Endodermal cell (in vitro differentiated cells): Measurements from ENCODE around the gene HRG. TPM values are rescaled to one million over a fixed set of nuclear protein-coding genes. Genes with fewer than 3 reads are reported as not detected.
"Not testable (repeated sequence)": the region's sequence is repeated elsewhere in the genome, so short reads cannot be mapped to it uniquely, and the experiment has no call there.

ENCODE experiments used
- DNase-seq: peaks from one replicate; pipeline ENCODE4 v3.0.0-alpha.2; 2017
- H3K27ac ChIP-seq: 2 replicates; pipeline ENCODE4 v1.5.1; 2013; ENCODE audit warnings: mild to moderate bottlenecking, low read depth, low read length, moderate library complexity
- H3K27me3 ChIP-seq: 2 replicates; pipeline ENCODE4 v1.6.1; 2013; ENCODE audit warnings: mild to moderate bottlenecking, low read length, moderate library complexity; ENCODE audit not compliant: insufficient read depth, control insufficient read depth, poor library complexity, severe bottlenecking
- H3K36me3 ChIP-seq: 2 replicates; pipeline ENCODE4 v1.7.0; 2013; ENCODE audit warnings: mild to moderate bottlenecking, low read length, moderate library complexity; ENCODE audit not compliant: control insufficient read depth, insufficient read depth
- H3K4me1 ChIP-seq: one replicate; pipeline ENCODE4 v1.7.0; 2013; ENCODE audit warnings: low read length; ENCODE audit not compliant: control insufficient read depth, insufficient read depth
- H3K4me3 ChIP-seq: 2 replicates; pipeline ENCODE4 v1.5.1; 2013; ENCODE audit warnings: mild to moderate bottlenecking, low read length, moderate library complexity
- H3K9ac ChIP-seq: 2 replicates; pipeline ENCODE4 v1.6.1; 2013; ENCODE audit warnings: mild to moderate bottlenecking, low read length, moderate library complexity; ENCODE audit not compliant: poor library complexity, severe bottlenecking; ENCODE audit errors: extremely low read depth
- H3K9me3 ChIP-seq: 2 replicates; pipeline ENCODE4 v1.6.1; 2013; ENCODE audit warnings: mild to moderate bottlenecking, low read length, moderate library complexity; ENCODE audit not compliant: control insufficient read depth
- H3K27ac Mint-ChIP-seq: 2 replicates; pipeline ENCODE4 v1.8.0; 2020; ENCODE audit warnings: mixed read lengths
- H3K27me3 Mint-ChIP-seq: 2 replicates; pipeline ENCODE4 v1.8.0; 2021; ENCODE audit warnings: mild to moderate bottlenecking, mixed read lengths; ENCODE audit not compliant: insufficient read depth
- H3K36me3 Mint-ChIP-seq: 2 replicates; pipeline ENCODE4 v1.8.0; 2020; ENCODE audit warnings: low read depth, mixed read lengths
- H3K4me1 Mint-ChIP-seq: 2 replicates; pipeline ENCODE4 v1.8.0; 2020; ENCODE audit warnings: mixed read lengths
- H3K4me3 Mint-ChIP-seq: 2 replicates; pipeline ENCODE4 v1.8.0; 2020; ENCODE audit warnings: mild to moderate bottlenecking, moderate library complexity, mixed read lengths
- H3K9me3 Mint-ChIP-seq: 2 replicates; pipeline ENCODE4 v1.8.0; 2020; ENCODE audit warnings: mild to moderate bottlenecking, mixed read lengths
- CTCF ChIP-seq: fragments of 200-600 bp; sonication (generic); conservative IDR thresholded peaks from 2 replicates; pipeline ENCODE4 v1.5.0; 2021; ENCODE audit warnings: antibody characterized with exemption, mild to moderate bottlenecking
- WGBS, 2 experiments: methylation state at CpG; one replicate each; pipeline versions ENCODE4 v1.1.5 to v1.1.7; 2013; ENCODE audit warnings: missing lambda C conversion rate in 2 of 2, mixed read lengths in 1 of 2; ENCODE audit not compliant: insufficient coverage in 1 of 2, insufficient read length in 1 of 2; 5-methylcytosine and 5-hydroxymethylcytosine counted together
- total RNA-seq, 2 donors: library from RNA; stranded (reverse); fragmentation: NEBNext Ultra II Directional in 1 of 2; extraction: Animal tissue kit (Norgen Biotek cat#: 25700) in 1 of 2; gene quantifications; 2 replicates in 1 of 2; 3 replicates in 1 of 2; pipeline ENCODE4 v1.2.1, GENCODE V29; 2021

The HRG gene
- total RNA-seq, 2 donors from 2014 or later: not detected

GRCh38 chr3:186705882-186706780, 40.3 kb downstream of the HRG start:
- H3K4me3 Mint-ChIP-seq: no peak overlapping the region
- no peak for TF ChIP-seq CTCF
- Histone ChIP-seq H3K9ac (no peak overlapping the region), H3K36me3 (no peaks in the 10 kb centered on the region), H3K27ac (no peak overlapping the region), H3K27me3 (no peaks in the 10 kb centered on the region), H3K9me3 (no peaks in the 10 kb centered on the region), H3K4me3 (no peak overlapping the region), H3K4me1 (no peaks in the 10 kb centered on the region)
- H3K9me3 Mint-ChIP-seq: no peaks in the 10 kb centered on the region
- no peak overlapping the region for H3K27ac Mint-ChIP-seq
- H3K36me3 Mint-ChIP-seq: no peaks in the 10 kb centered on the region
- H3K4me1 Mint-ChIP-seq: no peaks in the 10 kb centered on the region
- 89 to 96% methylated on average over 5 to 6 of the region's 6 CpGs for WGBS, 2 experiments
- H3K27me3 Mint-ChIP-seq: peaks cover 4% of the 10 kb centered on the region
- DNase-seq: no peak

GRCh38 chr3:186708983-186709679, 43.3 kb downstream of the HRG start:
- no peak overlapping the region for H3K4me3 ChIP-seq
- no peak for TF ChIP-seq CTCF
- Mint-ChIP-seq H3K9me3 (no peaks in the 10 kb centered on the region), H3K4me1 (no peaks in the 10 kb centered on the region), H3K4me3 (no peak overlapping the region), H3K36me3 (no peaks in the 10 kb centered on the region), H3K27me3 (peaks cover 3% of the 10 kb centered on the region), H3K27ac (no peak overlapping the region)
- H3K4me1 ChIP-seq: no peaks in the 10 kb centered on the region
- H3K27ac ChIP-seq: no peak overlapping the region
- no peak for DNase-seq
- no peaks in the 10 kb centered on the region for H3K9me3 ChIP-seq
- H3K9ac ChIP-seq: no peak overlapping the region
- H3K36me3 ChIP-seq: no peaks in the 10 kb centered on the region
- no peaks in the 10 kb centered on the region for H3K27me3 ChIP-seq
- WGBS, 2 experiments: 93 to 98% methylated on average over 5 to 6 of the region's 6 CpGs

DNA sequence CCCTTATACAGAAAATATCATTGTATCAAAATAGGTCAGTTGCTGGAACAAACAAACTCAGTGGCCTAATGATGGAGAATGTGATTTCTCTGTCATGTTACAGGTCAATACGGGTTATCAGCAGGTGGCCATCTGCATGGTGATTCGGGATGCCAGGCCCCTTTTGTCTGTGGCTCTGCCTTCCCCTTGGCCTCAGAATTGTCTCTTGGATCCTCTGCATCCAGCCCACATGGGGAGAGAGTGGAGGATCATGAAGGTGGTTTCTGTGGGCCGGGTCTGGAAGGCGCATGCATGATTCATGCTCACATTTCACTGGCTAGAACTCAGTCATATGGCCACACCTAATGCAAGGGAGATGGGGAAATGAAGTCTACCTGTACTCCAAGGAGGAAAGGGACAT, 44.9 kb downstream of the HRG start:
- not testable (repeated sequence) for H3K27ac ChIP-seq, H3K9me3 ChIP-seq, H3K4me3 Mint-ChIP-seq, H3K27ac Mint-ChIP-seq, H3K9me3 Mint-ChIP-seq, H3K36me3 ChIP-seq, H3K4me1 ChIP-seq, H3K4me1 Mint-ChIP-seq, H3K27me3 Mint-ChIP-seq, H3K27me3 ChIP-seq, DNase-seq, H3K9ac ChIP-seq, H3K4me3 ChIP-seq, H3K36me3 Mint-ChIP-seq
- 67 to 83% methylated on average over 4 of the region's 4 CpGs for WGBS, 2 experiments
